Measurements from ENCODE around the gene COPE. TPM values are rescaled to one million over a fixed set of nuclear protein-coding genes. Genes with fewer than 3 reads are reported as not detected.

COPE gene
- total RNA-seq, 1 experiment from 2014 or later: 207 TPM

- intact Hi-C loops (cut with micrococcal nuclease; ENCODE audit: unreplicated experiment): loop anchor here (2.0 to 5.0 kb wide), 2 partner anchors 23 to 46 kb away; partner anchors contain the start of genes COPE and DDX49
- no peak overlapping the region for H3K4me3 ChIP-seq (ENCODE audit: low read depth, low read length)
- no peak for TF ChIP-seq CTCF (IDR thresholded peaks at IDR 0.05; ENCODE audit: insufficient read depth in 1 of 2, low read depth in 1 of 2, low read length in 1 of 2, severe bottlenecking in 1 of 2, unreplicated experiment in 1 of 2)
- Mint-ChIP-seq H3K9me3 (ENCODE audit: unreplicated experiment) (no peaks in the 10 kb centered on the region), H3K36me3 (ENCODE audit: insufficient read depth, unreplicated experiment) (peaks cover 13% of the 10 kb centered on the region), H3K27me3 (ENCODE audit: insufficient read depth, unreplicated experiment) (no peaks in the 10 kb centered on the region), H3K4me1 (ENCODE audit: low read depth, unreplicated experiment) (peaks cover 12% of the 10 kb centered on the region), H3K4me3 (ENCODE audit: unreplicated experiment) (peak overlapping the region; percentile 77), H3K27ac (ENCODE audit: unreplicated experiment) (no peak overlapping the region)
- no peaks in the 10 kb centered on the region for H3K9me3 ChIP-seq
- ChIA-PET POLR2A (no interaction called here), CTCF (no interaction called here)
- DNase-seq: no peak
- H3K36me3 ChIP-seq (ENCODE audit: control insufficient read depth, insufficient read depth, low read length): no peaks in the 10 kb centered on the region
- BruUV-seq (replicated peaks): no TSS peak
- H3K4me1 ChIP-seq: no peaks in the 10 kb centered on the region
- H3K27me3 ChIP-seq (replicated peaks; ENCODE audit: control insufficient read depth, insufficient read depth, low read length): no peaks in the 10 kb centered on the region
These were observed 22.6 kb upstream of the COPE start for GRCh38 chr19:18941628-18942354.

GRCh38 chr19:18940769-18941627, 21.8 kb upstream of the COPE start, which contains the start of gene HOMER3:
TSS of gene HOMER3 (minus strand) at chr19:18941217. CDS start at chr19:18938982, 2,235 bp downstream.
- no peaks in the 10 kb centered on the region for H3K36me3 ChIP-seq (ENCODE audit: control insufficient read depth, insufficient read depth, low read length)
- CTCF ChIA-PET: interaction anchor here (2.1 kb wide), 1 partner anchor 55 kb away, joined by 5 read pairs; no protein-coding TSS in a partner anchor
- intact Hi-C loops (cut with micrococcal nuclease; ENCODE audit: unreplicated experiment): loop anchor here (2.0 to 5.0 kb wide), 2 partner anchors 22 to 46 kb away; partner anchors contain the start of genes COPE and DDX49
- H3K4me3 ChIP-seq (ENCODE audit: low read depth, low read length): peak within 1 kb of the TSS; percentile 81
- Mint-ChIP-seq H3K4me1 (ENCODE audit: low read depth, unreplicated experiment) (peaks cover 12% of the 10 kb centered on the region), H3K4me3 (ENCODE audit: unreplicated experiment) (peak within 1 kb of the TSS; percentile 77), H3K27ac (ENCODE audit: unreplicated experiment) (peak within 1 kb of the TSS; percentile 73), H3K36me3 (ENCODE audit: insufficient read depth, unreplicated experiment) (peaks cover 13% of the 10 kb centered on the region), H3K27me3 (ENCODE audit: insufficient read depth, unreplicated experiment) (no peaks in the 10 kb centered on the region), H3K9me3 (ENCODE audit: unreplicated experiment) (no peaks in the 10 kb centered on the region)
- peak; percentile 17 to 54 for TF ChIP-seq CTCF (IDR thresholded peaks at IDR 0.05; ENCODE audit: insufficient read depth in 1 of 2, low read depth in 1 of 2, low read length in 1 of 2, severe bottlenecking in 1 of 2, unreplicated experiment in 1 of 2)
- POLR2A ChIA-PET: no interaction called here
- DNase-seq: peak; percentile 63 to 85
- no peaks in the 10 kb centered on the region for H3K9me3 ChIP-seq
- H3K4me1 ChIP-seq: no peaks in the 10 kb centered on the region
- no peaks in the 10 kb centered on the region for H3K27me3 ChIP-seq (replicated peaks; ENCODE audit: control insufficient read depth, insufficient read depth, low read length)
- BruUV-seq (replicated peaks): no TSS peak

All from Caco-2 (cell line).